Cortex of kidney (tissue), 1 donor: ENCODE results near the gene ERP27.

Source experiments
- DNase-seq: peaks from one replicate; lab custom pipeline; 2025; lab: John Stamatoyannopoulos, UW

Gene ERP27

GRCh38 chr12:14959463-14959862 lies 21.1 kb upstream of the ERP27 start:
- DNase-seq: no peak

- DNase-seq: no peak
These were observed 20.7 kb upstream of the ERP27 start for GRCh38 chr12:14959126-14959440.

GRCh38 chr12:14958361-14959125 lies 20.2 kb upstream of the ERP27 start:
- no peak for DNase-seq

- DNase-seq: no peak
These were observed 19.3 kb upstream of the ERP27 start for GRCh38 chr12:14957551-14958168.

- DNase-seq: no peak
These were observed 18.6 kb upstream of the ERP27 start for GRCh38 chr12:14956905-14957304.

- DNase-seq: no peak
These were observed 17.9 kb upstream of the ERP27 start for GRCh38 chr12:14956024-14956891.

- no peak for DNase-seq
These were observed 15.9 kb upstream of the ERP27 start for GRCh38 chr12:14954269-14954668.

GRCh38 chr12:14953752-14954151 lies 15.4 kb upstream of the ERP27 start:
- no peak for DNase-seq

- no peak for DNase-seq
These were observed 14.1 kb upstream of the ERP27 start for GRCh38 chr12:14952299-14952921.

- DNase-seq: no peak
These were observed 13.5 kb upstream of the ERP27 start for GRCh38 chr12:14951851-14952250.

GRCh38 chr12:14950982-14951746 lies 12.8 kb upstream of the ERP27 start:
- no peak for DNase-seq

- DNase-seq: no peak
These were observed 12.1 kb upstream of the ERP27 start for GRCh38 chr12:14950421-14950820.

- no peak for DNase-seq
These were observed 11.3 kb upstream of the ERP27 start for GRCh38 chr12:14949631-14950030.

- DNase-seq: no peak
These were observed 10.3 kb upstream of the ERP27 start for GRCh38 chr12:14948672-14949071.

- DNase-seq: no peak
These were observed 8.5 kb upstream of the ERP27 start for GRCh38 chr12:14946861-14947260.

GRCh38 chr12:14946162-14946561 lies 7.8 kb upstream of the ERP27 start:
- DNase-seq: no peak

GRCh38 chr12:14942196-14942931 lies 4.0 kb upstream of the ERP27 start:
- DNase-seq: no peak

- no peak for DNase-seq
These were observed 3.0 kb upstream of the ERP27 start for GRCh38 chr12:14941369-14941768.

GRCh38 chr12:14937689-14938088 lies 648 bp downstream of the ERP27 start:
- no peak for DNase-seq

GRCh38 chr12:14937014-14937413 lies 1.3 kb downstream of the ERP27 start:
- no peak for DNase-seq

- no peak for DNase-seq
These were observed 2.0 kb downstream of the ERP27 start for GRCh38 chr12:14936224-14936861.
